OCI-LY1 (cell line): ENCODE data around the gene TRIM29.

Experiments used
- H2AFZ ChIP-seq: fragments of 200-600 bp; sonication (generic), shearing (Covaris generic); 2 replicates; pipeline ENCODE4 v1.6.0; 2014; ENCODE audit warnings: antibody characterized with exemption, mild to moderate bottlenecking, low read length
- H3F3A ChIP-seq: fragments of 200-600 bp; sonication (generic), shearing (Covaris generic); 2 replicates; pipeline ENCODE4 v1.6.0; 2014; ENCODE audit warnings: mild to moderate bottlenecking, antibody characterized with exemption, low read length, moderate library complexity; ENCODE audit not compliant: insufficient read depth
- H3K27ac ChIP-seq: fragments of 200-600 bp; sonication (generic); 2 replicates; pipeline ENCODE4 v1.5.1; 2014; ENCODE audit warnings: low read length, mixed run types, mild to moderate bottlenecking, low read depth; ENCODE audit not compliant: poor library complexity, severe bottlenecking
- H3K27me3 ChIP-seq: fragments of 200-600 bp; sonication (generic); 2 replicates; pipeline ENCODE4 v1.6.0; 2014; ENCODE audit warnings: antibody characterized with exemption, mild to moderate bottlenecking, low read length, moderate library complexity; ENCODE audit not compliant: insufficient read depth
- H3K36me3 ChIP-seq: fragments of 200-600 bp; sonication (generic); 2 replicates; pipeline ENCODE4 v1.6.1; 2014; ENCODE audit warnings: mild to moderate bottlenecking, antibody characterized with exemption, low read length, moderate library complexity, mixed read lengths; ENCODE audit not compliant: insufficient read depth
- H3K4me1 ChIP-seq: fragments of 200-600 bp; sonication (generic); 2 replicates; pipeline ENCODE4 v1.5.1; 2014; ENCODE audit warnings: mild to moderate bottlenecking, low read length, moderate library complexity; ENCODE audit not compliant: insufficient read depth, severe bottlenecking
- H3K4me2 ChIP-seq: fragments of 200-600 bp; sonication (generic), shearing (Covaris generic); 2 replicates; pipeline ENCODE4 v1.6.1; 2014; ENCODE audit warnings: low read length
- H3K4me3 ChIP-seq: fragments of 200-600 bp; sonication (generic); 2 replicates; pipeline ENCODE4 v1.5.1; 2014; ENCODE audit warnings: low read length, low read depth, mild to moderate bottlenecking, mixed read lengths; ENCODE audit not compliant: poor library complexity, severe bottlenecking
- H3K79me2 ChIP-seq: fragments of 200-600 bp; shearing (Covaris generic); 2 replicates; pipeline ENCODE4 v1.6.1; 2016; ENCODE audit warnings: mixed run types, low read length, mixed read lengths; ENCODE audit not compliant: insufficient read depth
- H3K9ac ChIP-seq: fragments of 200-600 bp; sonication (generic), shearing (Covaris generic); 2 replicates; pipeline ENCODE4 v1.6.1; 2014; ENCODE audit warnings: mild to moderate bottlenecking, low read length, mixed read lengths
- H3K9me2 ChIP-seq: fragments of 200-600 bp; sonication (generic), shearing (Covaris generic); 2 replicates; pipeline ENCODE4 v1.6.1; 2014; ENCODE audit warnings: low read depth, mild to moderate bottlenecking, low read length, mixed read lengths
- H3K9me3 ChIP-seq: fragments of 200-600 bp; shearing (Covaris generic); 2 replicates; pipeline ENCODE4 v1.6.1; 2014; ENCODE audit warnings: low read length, mixed read lengths
- H4K20me1 ChIP-seq: fragments of 200-600 bp; sonication (generic), shearing (Covaris generic); 2 replicates; pipeline ENCODE4 v1.6.0; 2016; ENCODE audit warnings: mild to moderate bottlenecking, low read length; ENCODE audit not compliant: insufficient read depth
- EZH2 ChIP-seq: fragments of 200-600 bp; sonication (generic), shearing (Covaris generic); IDR thresholded peaks from 2 replicates; pipeline ENCODE4 v1.8.0; 2017; ENCODE audit warnings: borderline replicate concordance, mixed run types, mild to moderate bottlenecking, antibody characterized with exemption, low read length, moderate library complexity, mixed read lengths
- TF ChIP-seq, protein P1 (sequence below): fragments of 200-600 bp; sonication (generic), shearing (Covaris generic); IDR thresholded peaks from 2 replicates; pipeline ENCODE4 v1.5.1; 2017; ENCODE audit warnings: mild to moderate bottlenecking, antibody characterized with exemption, low read length, moderate library complexity, mixed read lengths

TRIM29 gene

GRCh38 chr11:120167659-120168058 lies 29.7 kb upstream of the TRIM29 start:
- Histone ChIP-seq H3K27ac (no peak overlapping the region), H3K4me2 (no peak overlapping the region), H3K79me2 (no peaks in the 10 kb centered on the region), H3F3A (no peaks in the 10 kb centered on the region), H3K36me3 (no peaks in the 10 kb centered on the region), H3K4me3 (no peak overlapping the region), H3K9me3 (no peaks in the 10 kb centered on the region), H3K9ac (no peak overlapping the region), H2AFZ (no peak overlapping the region), H3K4me1 (no peaks in the 10 kb centered on the region), H3K27me3 (no peaks in the 10 kb centered on the region), H4K20me1 (no peaks in the 10 kb centered on the region), H3K9me2 (no peaks in the 10 kb centered on the region)
- no peak for TF ChIP-seq EZH2
- TF ChIP-seq, protein P1, sequence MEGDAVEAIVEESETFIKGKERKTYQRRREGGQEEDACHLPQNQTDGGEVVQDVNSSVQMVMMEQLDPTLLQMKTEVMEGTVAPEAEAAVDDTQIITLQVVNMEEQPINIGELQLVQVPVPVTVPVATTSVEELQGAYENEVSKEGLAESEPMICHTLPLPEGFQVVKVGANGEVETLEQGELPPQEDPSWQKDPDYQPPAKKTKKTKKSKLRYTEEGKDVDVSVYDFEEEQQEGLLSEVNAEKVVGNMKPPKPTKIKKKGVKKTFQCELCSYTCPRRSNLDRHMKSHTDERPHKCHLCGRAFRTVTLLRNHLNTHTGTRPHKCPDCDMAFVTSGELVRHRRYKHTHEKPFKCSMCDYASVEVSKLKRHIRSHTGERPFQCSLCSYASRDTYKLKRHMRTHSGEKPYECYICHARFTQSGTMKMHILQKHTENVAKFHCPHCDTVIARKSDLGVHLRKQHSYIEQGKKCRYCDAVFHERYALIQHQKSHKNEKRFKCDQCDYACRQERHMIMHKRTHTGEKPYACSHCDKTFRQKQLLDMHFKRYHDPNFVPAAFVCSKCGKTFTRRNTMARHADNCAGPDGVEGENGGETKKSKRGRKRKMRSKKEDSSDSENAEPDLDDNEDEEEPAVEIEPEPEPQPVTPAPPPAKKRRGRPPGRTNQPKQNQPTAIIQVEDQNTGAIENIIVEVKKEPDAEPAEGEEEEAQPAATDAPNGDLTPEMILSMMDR, result no peak

GRCh38 chr11:120160436-120160835 lies 22.5 kb upstream of the TRIM29 start:
- H3K9me2 ChIP-seq, result no peaks in the 10 kb centered on the region
- H3K4me1 ChIP-seq, result no peaks in the 10 kb centered on the region
- H3K27ac ChIP-seq, result no peak overlapping the region
- no peaks in the 10 kb centered on the region for H3K36me3 ChIP-seq
- H2AFZ ChIP-seq, result no peak overlapping the region
- no peaks in the 10 kb centered on the region for H3K27me3 ChIP-seq
- H3K79me2 ChIP-seq, result no peaks in the 10 kb centered on the region
- no peaks in the 10 kb centered on the region for H3F3A ChIP-seq
- TF ChIP-seq EZH2, result no peak
- TF ChIP-seq, protein P1, result no peak
- no peaks in the 10 kb centered on the region for H4K20me1 ChIP-seq
- no peaks in the 10 kb centered on the region for H3K9me3 ChIP-seq
- no peak overlapping the region for H3K4me2 ChIP-seq
- no peak overlapping the region for H3K4me3 ChIP-seq
- no peak overlapping the region for H3K9ac ChIP-seq

GRCh38 chr11:120153221-120153620 lies 15.3 kb upstream of the TRIM29 start:
- Histone ChIP-seq H3K4me1 (no peaks in the 10 kb centered on the region), H2AFZ (no peak overlapping the region), H3K9me2 (no peaks in the 10 kb centered on the region), H3K4me2 (no peak overlapping the region), H3K79me2 (no peaks in the 10 kb centered on the region), H3K4me3 (no peak overlapping the region), H3K27ac (no peak overlapping the region), H3K9me3 (no peaks in the 10 kb centered on the region), H3K27me3 (no peaks in the 10 kb centered on the region), H3K36me3 (no peaks in the 10 kb centered on the region), H3F3A (no peaks in the 10 kb centered on the region), H4K20me1 (no peaks in the 10 kb centered on the region), H3K9ac (no peak overlapping the region)
- TF ChIP-seq, protein P1, result no peak
- no peak for TF ChIP-seq EZH2
